NCI-H1694 (cell line): ENCODE results near the gene MYO1B.

ENCODE experiments used
- DNase-seq: peaks from one replicate; lab custom pipeline; 2025; lab: John Stamatoyannopoulos, UW

MYO1B gene

GRCh38 chr2:191322828-191323506 lies 77.8 kb downstream of the MYO1B start:
- DNase-seq, result no peak

GRCh38 chr2:191325651-191326365 lies 80.6 kb downstream of the MYO1B start:
- DNase-seq, result no peak

- no peak for DNase-seq
These were observed 82.3 kb downstream of the MYO1B start for GRCh38 chr2:191327484-191327883.

GRCh38 chr2:191328150-191328809 lies 83.1 kb downstream of the MYO1B start:
- DNase-seq, result no peak

- DNase-seq, result no peak
These were observed 84.6 kb downstream of the MYO1B start for GRCh38 chr2:191329841-191330240.

GRCh38 chr2:191333911-191334357 lies 88.7 kb downstream of the MYO1B start:
- DNase-seq, result no peak

- no peak for DNase-seq
These were observed 90.8 kb downstream of the MYO1B start for GRCh38 chr2:191335875-191336464.

GRCh38 chr2:191341436-191341835 lies 96.2 kb downstream of the MYO1B start:
- DNase-seq, result no peak

GRCh38 chr2:191343796-191344338 lies 98.7 kb downstream of the MYO1B start:
- no peak for DNase-seq

GRCh38 chr2:191345788-191346187 lies 100.6 kb downstream of the MYO1B start:
- no peak for DNase-seq

GRCh38 chr2:191347154-191347553 lies 102.0 kb downstream of the MYO1B start:
- DNase-seq, result no peak

GRCh38 chr2:191347881-191348280 lies 102.7 kb downstream of the MYO1B start:
- DNase-seq, result no peak

GRCh38 chr2:191349990-191350389 lies 104.8 kb downstream of the MYO1B start:
- no peak for DNase-seq

GRCh38 chr2:191350826-191351225 lies 105.6 kb downstream of the MYO1B start:
- DNase-seq, result no peak

GRCh38 chr2:191351298-191351697 lies 106.1 kb downstream of the MYO1B start:
- DNase-seq, result no peak

- no peak for DNase-seq
These were observed 106.7 kb downstream of the MYO1B start for GRCh38 chr2:191351921-191352320.

GRCh38 chr2:191352536-191352935 lies 107.3 kb downstream of the MYO1B start:
- DNase-seq, result no peak

GRCh38 chr2:191355170-191355758 lies 110.1 kb downstream of the MYO1B start:
- DNase-seq, result no peak

- no peak for DNase-seq
These were observed 112.5 kb downstream of the MYO1B start for GRCh38 chr2:191357678-191358077.

GRCh38 chr2:191358325-191359025 lies 113.3 kb downstream of the MYO1B start:
- no peak for DNase-seq

- DNase-seq, result no peak
These were observed 113.9 kb downstream of the MYO1B start for GRCh38 chr2:191359133-191359532.
